Ammon's horn (tissue), 1 donor: ENCODE results near the gene TMEM164.

Experiments
- DNase-seq: peaks from one replicate; pipeline ENCODE4 v3.0.0-alpha.2; 2016; ENCODE audit warnings: low spot score

Gene TMEM164

GRCh38 chrX:110210417-110211139 is 207.7 kb downstream of the TMEM164 start:
- no peak for DNase-seq

GRCh38 chrX:110211340-110211739 is 208.4 kb downstream of the TMEM164 start:
- DNase-seq: no peak

- no peak for DNase-seq
These were observed 209.4 kb downstream of the TMEM164 start for GRCh38 chrX:110212299-110212698.

GRCh38 chrX:110213183-110213582 is 210.3 kb downstream of the TMEM164 start:
- no peak for DNase-seq

- DNase-seq: no peak
These were observed 211.8 kb downstream of the TMEM164 start for GRCh38 chrX:110214684-110215083.

GRCh38 chrX:110215411-110215810 is 212.5 kb downstream of the TMEM164 start:
- DNase-seq: no peak

GRCh38 chrX:110216027-110216426 is 213.1 kb downstream of the TMEM164 start:
- DNase-seq: no peak

GRCh38 chrX:110218591-110218990 is 215.7 kb downstream of the TMEM164 start:
- DNase-seq: no peak

GRCh38 chrX:110219920-110220319 is 217.0 kb downstream of the TMEM164 start:
- no peak for DNase-seq

- DNase-seq: no peak
These were observed 219.8 kb downstream of the TMEM164 start for GRCh38 chrX:110222497-110223257.

GRCh38 chrX:110224926-110225617 is 222.2 kb downstream of the TMEM164 start:
- no peak for DNase-seq

GRCh38 chrX:110226931-110227330 is 224.0 kb downstream of the TMEM164 start:
- no peak for DNase-seq
